ENCODE results near the gene DAP.
A peak's percentile ranks its signal among the peaks of the same experiment; 100 is the strongest.
"Not testable (repeated sequence)": the region's sequence is repeated elsewhere in the genome, so short reads cannot be mapped to it uniquely, and the experiment has no call there.

Gene DAP, protein sequence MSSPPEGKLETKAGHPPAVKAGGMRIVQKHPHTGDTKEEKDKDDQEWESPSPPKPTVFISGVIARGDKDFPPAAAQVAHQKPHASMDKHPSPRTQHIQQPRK

DNA sequence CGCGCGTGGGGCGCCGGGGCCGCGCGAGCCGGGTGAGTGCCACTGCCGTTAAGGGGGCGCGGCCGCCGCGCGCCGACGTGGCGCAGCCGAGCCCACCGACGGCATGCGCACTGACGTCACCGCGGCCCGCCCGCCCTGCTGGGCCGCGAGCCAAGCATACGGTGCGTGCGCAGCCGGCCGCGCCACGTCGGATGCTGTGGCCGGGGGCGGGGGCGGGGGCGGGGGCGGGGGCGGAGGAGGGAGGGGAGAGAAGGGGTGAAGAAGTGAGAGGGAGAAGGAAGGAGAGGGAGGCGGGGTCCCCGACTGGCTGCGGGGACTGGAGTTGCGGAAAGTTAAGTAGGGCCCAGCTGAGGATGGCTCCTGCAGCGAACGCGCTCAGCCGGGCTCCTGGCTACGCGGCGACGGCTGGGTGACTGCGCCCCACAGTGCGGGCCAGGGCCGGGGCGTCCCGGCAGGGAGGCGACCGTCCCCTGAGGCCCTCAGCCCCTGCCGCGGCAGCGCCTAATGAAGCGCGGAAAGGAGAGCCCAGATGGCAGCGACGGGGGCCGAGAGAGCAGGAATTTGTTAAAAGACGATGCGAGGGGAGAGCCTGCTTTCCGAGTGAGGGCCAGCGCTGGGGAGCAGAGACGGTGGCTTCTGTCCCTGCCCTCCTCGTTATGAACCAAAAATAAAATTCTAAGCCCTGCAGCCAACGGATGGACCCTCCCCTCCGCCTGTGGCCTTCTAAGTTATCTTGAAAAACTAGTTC lies at the start of gene DAP:
DAP (minus strand) TSS at position 50 of the 748 bp plus-strand sequence. CDS start 166 bp downstream, outside the sequence.
- peak; percentile 89 for DNase-seq (ENCODE audit: low spot score)

DNA sequence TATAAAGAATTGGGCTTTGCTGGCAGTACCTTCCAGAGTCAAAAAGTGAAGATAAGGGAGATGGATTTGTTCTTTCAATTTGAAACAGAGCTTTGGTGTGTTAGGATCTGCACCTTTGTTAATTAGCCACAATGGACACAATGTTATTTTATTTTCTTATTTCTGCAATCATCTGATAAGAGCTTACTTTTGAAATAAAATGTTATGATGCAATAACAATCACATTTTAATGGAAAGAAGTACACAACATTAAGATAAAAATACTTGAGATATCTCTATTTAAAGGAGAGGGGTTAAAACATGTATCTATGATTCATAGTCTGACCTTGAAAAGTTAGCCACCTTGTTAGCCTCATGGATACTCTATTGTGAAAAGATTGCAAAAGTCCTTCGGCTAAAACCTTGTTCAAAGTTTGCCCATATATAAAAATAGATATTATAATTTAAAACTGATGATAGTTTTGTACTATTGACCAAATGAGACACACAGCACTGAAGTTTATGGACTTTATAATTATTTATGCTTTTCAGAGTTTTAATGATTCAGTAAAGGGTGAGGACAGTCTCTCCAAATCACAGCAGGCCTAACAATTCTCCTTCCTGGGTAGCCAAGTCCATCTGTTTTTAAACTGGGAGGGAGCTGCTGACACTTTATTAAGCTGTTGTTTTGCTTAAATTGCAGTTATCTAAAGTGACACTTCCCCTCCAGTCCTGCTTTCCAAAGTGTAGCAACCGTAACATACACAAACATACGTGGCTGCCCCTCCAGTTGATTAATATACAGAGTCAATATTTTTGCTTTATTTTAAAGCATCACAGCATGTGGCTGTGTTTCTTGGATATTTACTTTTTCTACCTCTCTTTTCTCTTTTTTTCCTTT lies 47.6 kb upstream of the DAP start:
- DNase-seq (ENCODE audit: low spot score): no peak

DNA sequence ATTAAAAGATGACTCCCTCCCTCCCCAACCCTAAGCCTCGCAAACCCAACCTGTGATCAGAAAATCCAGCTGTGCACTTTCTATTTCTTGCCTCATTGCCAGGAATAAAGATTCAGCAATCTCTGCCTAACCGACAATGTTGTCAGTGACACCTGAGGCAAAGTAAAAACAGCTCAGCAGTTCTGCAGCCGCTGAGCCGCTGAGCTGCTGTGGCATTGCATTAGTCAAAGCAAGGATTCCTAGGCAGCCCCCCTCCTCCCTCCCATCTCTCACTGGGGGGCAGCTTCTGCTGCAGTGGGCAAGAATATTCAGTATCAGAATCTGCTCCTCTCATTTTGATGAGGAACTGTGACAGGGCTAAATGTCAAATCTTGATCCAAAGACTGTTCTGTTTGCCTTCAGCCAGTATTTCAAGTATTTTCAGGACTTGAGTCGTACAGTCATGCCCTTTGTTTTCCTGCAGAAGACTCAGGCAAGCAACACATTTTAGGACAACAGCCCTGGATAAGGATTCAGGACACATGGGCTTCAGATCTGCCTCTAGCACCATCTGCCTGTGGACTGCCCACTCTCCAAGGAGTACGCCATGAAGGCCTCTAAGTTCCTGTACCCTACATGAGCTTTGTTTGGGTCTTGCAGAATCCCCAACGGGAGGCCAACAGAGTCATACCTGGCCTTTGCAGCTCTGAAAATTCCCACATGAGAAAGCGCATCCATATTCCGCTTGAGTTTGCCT lies 41.1 kb upstream of the DAP start:
- DNase-seq (ENCODE audit: low spot score): no peak

DNA sequence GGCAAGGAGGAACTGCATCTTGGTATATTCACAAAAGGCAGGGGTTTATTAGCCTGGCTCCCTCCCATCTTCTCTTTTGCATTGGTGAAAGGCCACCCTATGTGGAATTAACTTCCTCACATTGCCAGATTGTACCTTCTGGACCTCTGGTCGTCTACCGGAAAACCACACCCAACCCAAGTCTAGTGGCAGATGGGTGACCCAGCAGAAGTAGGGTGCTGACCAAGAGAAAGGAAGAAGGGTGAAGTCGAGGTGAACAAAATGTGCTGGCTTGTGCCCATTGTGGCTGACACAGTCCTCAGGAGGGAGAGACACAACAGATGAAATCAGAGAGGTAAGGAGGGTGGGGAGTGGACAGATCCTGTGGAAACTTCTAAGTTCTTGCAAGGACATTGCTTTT lies 39.8 kb upstream of the DAP start:
- DNase-seq (ENCODE audit: low spot score): no peak

DNA sequence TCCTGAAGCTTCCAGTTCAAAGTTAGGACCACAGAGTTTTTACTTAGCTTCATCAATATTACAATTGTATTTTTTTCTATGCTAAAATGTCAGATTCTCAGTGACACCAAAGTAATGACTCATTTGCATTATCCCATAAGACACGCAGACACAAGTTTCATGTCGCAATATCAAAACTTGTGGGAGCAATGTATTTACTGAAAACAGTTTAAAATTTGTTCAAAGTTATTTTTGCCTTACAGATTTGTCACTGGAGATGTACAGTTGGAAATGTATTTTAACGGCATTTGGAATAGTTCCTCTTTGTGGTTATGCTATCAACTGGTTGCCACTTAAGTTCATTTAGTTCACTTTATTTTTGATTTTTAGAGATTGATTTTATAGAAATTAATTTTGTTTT lies 36.2 kb upstream of the DAP start:
- no peak for DNase-seq (ENCODE audit: low spot score)

DNA sequence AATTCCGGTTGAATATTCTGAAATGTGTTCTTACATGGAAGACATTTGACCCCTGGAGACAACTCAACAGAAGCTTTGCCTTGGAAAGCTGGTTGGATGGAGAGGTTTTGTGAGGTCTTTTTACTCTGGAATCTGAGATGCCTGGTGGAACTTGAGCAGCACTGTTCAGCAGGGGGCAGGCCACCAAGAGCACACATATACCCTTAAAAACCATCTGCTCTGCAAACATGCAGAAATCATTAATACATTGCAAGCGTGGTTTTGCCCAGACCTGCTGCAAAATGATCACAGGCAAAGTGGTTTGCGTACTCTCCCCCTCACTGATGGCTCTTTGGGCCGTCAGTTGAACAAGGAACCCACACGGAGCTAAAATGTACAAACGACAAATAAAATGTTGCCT lies 32.8 kb upstream of the DAP start:
- DNase-seq (ENCODE audit: low spot score): no peak

DNA sequence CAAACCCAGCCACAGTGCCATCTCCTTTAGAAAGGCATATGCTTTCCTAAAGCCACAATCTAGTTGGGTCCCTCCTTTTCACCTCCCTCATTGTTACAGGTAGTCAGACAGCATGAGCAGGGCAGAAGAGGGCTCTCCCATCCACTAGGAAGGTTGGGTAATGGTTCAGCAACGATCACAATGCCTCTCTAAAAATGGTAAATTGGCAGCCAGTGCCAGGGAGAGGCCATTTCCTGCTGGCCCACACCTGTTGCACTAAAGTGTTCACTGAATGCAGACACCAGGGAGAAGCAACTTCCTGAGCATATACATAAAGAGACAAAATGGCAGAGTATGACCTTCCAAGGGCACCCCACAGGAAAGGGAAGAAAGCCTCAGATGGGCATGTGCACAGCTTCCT lies 31.3 kb upstream of the DAP start:
- no peak for DNase-seq (ENCODE audit: low spot score)

DNA sequence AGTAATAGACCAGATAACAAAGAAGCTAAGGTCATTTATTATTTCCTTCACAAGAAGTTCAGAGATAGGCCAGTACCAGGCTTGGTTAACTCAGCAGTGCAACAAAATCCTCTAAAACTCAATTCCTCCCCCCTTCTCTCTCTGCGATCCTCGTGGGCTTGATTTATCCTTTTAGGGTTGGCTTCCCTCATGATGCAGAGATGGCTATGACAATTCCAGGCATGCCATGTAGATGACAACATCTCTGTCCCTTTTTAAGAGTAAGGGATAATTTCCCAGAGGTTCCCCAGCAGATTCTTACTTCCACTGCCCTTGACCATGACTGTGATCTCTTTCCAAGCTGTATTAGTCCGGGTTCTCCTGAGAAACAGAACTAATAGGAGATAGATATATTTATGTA lies 28.7 kb upstream of the DAP start:
- no peak for DNase-seq (ENCODE audit: low spot score)

DNA sequence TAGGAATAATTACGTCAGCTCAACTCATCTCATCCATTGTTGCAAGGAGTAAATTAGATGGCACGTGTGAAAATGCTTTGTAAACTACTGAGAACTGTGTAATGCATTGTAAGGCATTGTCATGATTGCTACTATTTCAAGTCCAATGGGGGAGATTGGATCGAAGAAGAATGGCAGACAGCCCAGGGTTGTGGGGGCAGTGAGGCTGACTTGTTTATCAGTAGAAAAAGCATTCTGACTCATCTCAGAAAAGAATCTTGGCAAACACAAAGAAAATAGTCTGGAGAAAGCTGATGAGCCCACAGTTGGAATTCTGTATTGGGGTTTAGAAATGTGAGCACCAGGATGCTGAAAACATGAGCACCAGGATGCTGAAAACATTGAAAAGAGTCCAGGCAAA lies 28.0 kb upstream of the DAP start:
- no peak for DNase-seq (ENCODE audit: low spot score)

DNA sequence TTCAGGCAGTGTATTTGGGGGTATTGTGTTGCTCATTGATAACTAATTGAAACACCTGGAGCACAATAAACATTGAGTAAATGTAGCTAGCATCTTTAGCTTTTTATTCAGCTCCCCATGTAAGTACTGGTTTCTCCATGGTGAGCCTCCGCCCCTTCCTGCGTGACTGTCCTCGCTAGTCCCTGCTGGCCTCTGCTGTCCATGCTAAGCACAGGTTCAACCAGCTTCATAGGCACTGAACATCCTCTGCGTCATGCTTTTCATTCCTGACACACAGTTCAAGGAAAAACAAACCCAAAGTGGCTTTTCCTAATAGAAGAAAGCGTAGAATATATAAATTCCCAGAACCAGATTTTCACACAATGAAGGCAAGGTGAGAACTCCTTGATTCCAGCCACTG lies 27.3 kb upstream of the DAP start:
- DNase-seq (ENCODE audit: low spot score): no peak

DNA sequence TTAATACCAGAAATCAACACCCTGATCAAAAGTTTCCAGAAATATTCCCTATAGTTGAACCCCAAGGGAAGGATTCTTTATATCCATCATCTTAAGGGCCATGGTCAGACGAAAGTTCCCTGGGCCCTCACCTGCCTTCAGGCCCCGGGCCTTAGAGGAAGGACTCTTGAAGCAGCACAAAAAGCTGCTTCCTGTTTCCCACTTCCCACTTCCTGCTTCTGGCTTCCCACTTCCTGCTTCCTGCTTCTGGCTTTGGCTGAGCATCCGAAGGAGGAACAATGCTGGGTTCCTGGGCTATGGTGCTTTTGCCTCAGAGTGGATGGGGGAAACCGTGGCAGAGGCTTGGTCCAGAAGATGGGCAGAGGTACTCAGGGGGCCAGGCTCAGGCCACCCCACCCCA lies 25.8 kb upstream of the DAP start:
- DNase-seq (ENCODE audit: low spot score): no peak

DNA sequence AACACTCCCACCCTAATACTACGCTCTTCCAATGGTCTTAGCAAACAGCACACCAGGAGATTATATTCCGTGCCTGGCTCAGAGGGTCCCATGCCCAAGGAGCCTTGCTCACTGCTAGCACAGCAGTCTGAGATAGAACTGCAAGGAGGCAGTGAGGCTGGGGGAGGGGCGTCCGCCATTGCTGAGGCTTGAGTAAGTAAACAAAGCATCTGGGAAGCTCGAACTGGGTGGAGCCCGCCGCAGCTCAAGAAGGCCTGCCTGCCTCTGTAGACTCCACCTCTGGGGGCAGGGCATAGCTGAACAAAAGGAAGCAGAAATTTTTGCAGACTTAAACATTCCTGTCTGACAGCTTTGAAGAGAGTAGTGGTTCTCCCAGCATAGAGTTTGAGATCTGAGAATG lies 19.2 kb upstream of the DAP start:
- not testable (repeated sequence) for DNase-seq (ENCODE audit: low spot score)

DNA sequence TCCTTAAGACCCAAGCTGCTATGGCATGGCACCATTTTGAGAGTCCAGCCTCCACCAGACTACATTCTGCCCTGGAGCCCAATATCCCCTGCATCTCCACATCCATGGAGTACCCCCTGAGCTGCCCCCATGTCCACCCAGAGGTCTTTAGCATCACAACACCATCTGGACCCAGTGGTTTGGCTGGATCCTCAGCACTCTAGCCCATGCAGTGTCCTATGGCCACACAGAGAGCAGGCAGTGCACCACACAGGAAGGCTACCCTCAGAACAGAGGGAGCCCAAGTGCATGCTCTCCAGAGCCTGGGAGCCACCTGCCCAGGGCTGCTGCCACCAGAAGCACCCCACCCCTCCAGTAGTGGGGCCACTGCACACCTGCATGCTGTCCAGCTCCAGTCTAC lies 18.6 kb upstream of the DAP start:
- no peak for DNase-seq (ENCODE audit: low spot score)

DNA sequence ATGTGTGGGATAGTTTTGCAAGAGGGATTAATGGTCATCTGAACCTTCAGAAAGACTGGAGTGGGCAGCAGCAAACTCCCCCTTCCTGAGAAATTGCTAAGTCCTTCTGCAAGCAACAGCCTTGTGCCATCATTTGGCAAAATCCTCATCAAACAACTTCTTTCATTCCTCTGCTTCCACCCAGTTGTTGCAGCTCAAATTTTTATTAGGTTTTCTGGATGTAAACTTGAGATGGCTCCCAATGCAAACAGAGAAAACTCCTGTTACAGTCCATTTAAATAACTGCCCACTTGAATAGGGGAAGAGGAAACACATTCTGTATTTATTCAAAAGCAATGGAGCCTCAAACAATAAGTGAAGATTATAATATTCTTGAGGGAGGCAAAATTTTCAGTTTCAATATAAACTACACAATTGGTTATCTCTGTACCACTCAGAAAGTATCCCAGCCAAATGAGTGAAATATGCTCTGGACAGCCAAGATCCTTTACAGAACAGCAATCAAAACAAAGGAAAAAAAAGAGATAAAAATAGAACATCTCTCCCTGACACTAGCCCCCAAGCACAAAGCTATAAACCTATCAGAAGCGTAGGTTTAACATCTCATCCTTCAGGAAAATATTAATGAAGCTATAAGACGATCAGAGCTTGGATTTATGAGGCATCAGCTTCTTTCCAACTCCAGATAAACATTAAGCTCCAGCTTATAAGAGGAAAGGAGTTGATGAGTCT lies 17.3 kb upstream of the DAP start:
- no peak for DNase-seq (ENCODE audit: low spot score)

DNA sequence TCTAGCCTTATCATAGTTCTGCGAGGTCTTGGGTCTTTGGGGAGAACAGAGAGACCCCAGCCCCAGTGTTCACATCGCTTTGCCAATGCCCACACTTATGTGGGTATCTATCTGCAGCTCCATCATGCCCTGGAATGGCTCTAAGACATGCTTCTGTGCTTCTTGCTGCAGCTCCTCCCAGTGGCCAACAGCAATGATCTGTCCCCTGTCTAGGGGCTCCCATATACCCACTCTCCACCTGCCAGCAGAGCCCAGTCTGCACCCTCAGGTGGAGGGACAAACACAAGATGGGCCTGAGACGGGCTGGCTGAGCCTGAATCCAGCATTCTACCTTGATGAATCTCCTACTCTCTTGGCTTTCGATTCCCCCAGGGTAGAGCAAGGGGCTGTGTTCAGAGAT lies 14.6 kb upstream of the DAP start:
- no peak for DNase-seq (ENCODE audit: low spot score)

DNA sequence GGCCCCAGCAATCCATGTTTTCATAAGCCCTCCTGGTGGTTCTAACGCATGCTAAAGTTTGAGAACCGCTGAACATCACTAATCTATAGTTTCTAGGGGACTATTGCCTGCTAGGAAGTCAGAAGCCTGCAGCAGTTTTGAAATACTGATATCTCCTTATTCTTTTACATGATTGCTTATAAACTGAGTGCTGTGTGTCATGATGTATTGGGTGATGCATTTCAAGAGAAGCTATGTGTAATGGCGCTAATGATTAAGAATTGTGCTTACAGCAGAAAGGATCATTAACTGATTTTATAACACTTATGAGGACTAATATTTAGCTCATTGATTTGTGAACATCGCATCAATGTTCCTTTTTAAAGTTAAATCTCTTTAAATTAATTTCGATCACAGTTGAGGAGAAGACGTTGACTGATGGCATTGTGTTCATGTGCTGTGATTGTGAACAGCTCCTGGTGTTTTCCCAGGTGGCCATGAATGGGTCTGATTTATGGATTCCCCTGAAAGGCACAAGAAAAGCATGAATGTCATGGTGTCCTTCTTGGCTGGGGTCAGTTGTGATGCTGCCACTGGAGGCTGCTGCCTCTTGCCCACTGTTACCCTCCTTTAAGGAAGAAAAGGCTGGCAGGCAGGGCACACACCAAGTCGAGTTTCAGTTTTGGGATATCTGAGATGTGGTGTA lies 12.0 kb upstream of the DAP start:
- no peak for DNase-seq (ENCODE audit: low spot score)

DNA sequence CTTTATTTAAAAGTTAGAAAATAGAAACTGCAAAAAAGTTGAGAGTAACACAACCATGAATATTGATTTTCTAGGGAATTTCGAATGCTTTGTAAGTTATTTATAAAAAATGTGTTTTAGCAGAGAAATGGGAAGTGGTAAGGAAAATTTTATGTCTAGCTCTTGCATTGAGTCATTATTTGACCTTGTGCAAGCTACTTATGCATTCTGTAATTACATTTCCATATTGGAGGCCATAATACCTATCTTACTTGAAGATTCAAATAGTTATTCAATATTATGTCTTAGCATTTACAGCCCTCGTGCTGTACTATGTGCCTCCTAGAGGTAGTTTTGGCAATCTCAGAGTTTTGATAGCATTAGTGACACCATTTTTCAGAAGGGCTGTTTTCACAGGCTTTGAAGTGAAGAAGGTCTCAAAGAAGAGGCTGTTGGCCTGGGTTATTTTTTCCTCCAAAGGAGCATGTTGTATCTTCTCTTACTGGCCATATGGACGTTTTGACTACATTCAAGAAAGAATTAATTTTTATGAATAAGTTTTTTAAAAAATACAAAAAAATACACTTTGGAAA lies 7.4 kb upstream of the DAP start:
- no peak for DNase-seq (ENCODE audit: low spot score)

DNA sequence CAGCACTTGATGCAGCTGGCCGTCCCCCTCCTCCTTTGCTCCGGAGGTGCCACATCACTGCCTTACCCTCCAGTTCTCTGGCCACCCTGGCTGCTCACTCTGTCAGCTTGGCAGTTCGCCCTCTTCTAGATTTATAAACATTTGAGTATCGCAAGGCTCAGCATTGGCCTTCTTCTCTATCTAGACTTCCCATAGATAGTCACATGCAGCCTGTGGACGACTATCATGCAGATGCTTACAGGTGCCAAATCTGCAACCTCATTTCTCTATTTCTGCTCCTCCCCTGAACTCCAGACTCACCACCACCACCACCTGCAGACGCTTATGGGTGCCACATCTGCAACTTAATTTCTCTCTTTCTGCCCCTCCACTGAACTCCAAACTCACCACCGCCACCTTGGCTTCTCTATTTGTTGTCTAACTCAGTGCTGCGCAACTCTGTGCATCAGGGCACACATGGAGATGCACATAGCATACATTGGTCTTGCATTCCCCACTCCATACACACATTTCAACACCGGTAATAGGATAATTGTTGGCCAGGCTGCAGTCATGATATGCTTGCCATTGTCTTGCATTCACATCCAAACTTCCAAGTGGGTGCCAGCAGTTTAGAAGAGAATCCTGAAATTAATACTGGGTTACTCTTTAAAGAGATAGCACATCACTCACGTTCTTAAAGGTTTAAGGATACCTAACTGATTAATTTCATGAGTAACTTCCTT lies 1.9 kb upstream of the DAP start:
- DNase-seq (ENCODE audit: low spot score): no peak

DNA sequence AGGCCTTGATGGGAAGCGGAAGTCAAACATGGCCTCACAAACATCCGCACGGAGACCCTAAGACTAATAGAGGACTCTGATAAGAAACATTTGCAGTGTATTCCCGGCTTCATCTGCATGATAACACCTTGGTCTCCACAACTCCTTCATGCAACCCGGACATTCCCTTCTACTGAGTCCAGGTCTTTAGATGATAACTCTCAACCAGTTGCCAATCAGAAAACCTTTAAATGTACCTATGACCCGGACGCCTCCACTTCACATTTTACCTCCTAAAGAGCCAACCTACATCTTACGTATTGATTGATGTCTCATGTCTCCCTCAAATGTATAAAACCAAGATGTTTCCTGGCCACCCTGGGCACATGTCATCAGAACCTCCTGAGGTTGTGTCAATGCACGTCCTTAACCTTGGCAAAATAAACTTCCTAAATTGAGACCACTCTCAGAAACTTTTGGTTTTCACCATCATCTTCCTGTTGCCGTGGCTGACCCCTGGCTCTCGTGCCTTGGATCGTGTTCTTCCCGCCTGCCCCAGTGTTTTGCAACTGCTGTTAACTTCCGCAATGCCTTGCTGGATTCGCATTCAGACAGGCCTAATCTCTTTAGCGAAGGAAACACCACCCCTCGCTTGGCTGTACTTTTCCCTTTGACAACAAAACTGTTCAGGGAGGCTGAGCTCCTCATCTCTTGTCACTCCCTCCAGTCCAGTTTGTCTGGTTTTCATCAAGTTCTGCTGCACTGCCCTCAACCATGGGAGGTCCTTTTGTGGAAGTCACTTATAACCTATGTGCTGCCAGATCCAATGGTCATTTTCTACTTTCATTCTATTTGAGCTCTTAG lies 1.1 kb upstream of the DAP start:
- DNase-seq (ENCODE audit: low spot score): no peak

DNA sequence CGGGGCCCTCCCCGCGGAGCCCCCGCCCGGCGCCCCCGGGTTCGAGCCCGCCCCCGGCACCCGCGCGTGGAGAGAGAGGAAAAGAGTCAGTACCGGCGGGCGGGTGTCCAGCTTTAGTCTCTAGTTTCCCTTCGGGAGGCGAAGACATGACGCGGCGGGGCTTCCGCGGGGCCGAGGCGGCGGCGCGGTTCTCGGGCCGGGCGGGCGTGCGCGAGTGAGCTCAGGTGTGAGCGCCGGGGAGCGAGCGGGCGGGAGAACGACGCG lies 181 bp downstream of the DAP start:
- no peak for DNase-seq (ENCODE audit: low spot score)

All from CD4-positive, alpha-beta T cell treated with Interleukin-2 at 100 ng/mL for 4 hours (primary cell).